DMS 273 treated with DMSO at 0.1 percent for 48 hours (cell line): Measurements from ENCODE around the gene EFNB2.

Experiments
- DNase-seq: peaks from one replicate; lab custom pipeline; 2025; lab: John Stamatoyannopoulos, UW

EFNB2 gene

GRCh38 chr13:106484084-106484483, 51.4 kb downstream of the EFNB2 start:
- no peak for DNase-seq

- no peak for DNase-seq
Observed at GRCh38 chr13:106481919-106482318, 53.5 kb downstream of the EFNB2 start.

- DNase-seq: no peak
Observed at GRCh38 chr13:106480351-106480910, 55.0 kb downstream of the EFNB2 start.

GRCh38 chr13:106479929-106480328, 55.5 kb downstream of the EFNB2 start:
- DNase-seq: no peak

DNA sequence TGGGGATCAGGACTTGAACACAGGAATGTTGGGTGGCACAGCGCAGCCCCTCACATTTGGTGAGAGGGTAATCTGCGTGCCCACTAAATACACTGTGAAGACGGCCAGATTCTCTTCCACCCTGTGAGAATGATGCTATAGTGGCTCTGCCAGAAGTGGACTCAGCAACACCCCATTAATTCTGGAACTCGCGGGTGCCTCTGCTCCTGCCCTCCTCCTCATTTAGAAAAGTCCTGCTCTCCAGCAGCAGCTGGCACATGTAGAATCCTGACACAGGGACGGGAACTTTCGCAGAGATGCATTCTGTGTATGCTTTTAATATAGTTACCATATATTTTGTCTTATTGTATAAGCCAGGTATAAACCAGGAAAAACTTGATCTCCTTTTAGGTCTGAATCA, 57.3 kb downstream of the EFNB2 start:
- no peak for DNase-seq

- no peak for DNase-seq
Observed at GRCh38 chr13:106477303-106477702, 58.2 kb downstream of the EFNB2 start.

DNA sequence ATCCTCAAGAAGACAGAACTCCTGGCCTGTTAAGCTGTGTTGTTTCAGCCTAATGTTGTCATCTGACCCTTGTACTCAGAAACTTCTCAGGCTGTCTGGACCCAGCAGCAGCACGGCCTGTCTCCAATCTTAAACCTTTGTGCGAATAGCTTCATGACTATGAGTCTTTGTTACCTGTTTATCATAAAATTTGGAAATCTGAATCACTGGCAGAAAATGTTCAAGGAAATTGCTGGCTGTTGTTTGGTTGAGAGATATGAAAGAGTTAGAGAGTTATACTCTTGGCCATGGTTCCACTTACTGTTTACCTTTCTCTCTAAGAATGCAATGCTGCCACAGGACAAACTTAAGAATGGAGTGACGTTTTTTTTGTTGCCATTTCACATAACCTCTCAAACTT, 59.6 kb downstream of the EFNB2 start:
- DNase-seq: no peak

DNA sequence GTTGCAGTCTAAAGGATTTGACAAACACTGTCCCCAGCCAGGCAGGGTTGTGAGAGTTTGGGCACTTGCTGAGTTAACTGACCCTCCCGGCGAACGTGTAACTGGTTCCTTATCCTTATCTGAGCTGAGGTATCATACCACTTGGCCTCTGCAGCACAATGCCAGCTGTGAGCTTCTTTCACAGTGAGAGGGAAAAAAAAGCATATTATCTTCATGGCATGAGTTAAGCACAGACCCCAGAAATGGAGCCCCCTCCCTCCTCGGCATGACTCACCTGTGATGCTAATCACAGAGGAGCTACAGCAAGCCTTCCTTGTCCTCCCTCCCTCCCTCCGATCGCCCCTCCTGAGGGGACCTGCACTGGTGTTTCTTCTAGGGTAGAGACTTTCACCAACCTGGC, 60.5 kb downstream of the EFNB2 start:
- no peak for DNase-seq

GRCh38 chr13:106473154-106473553, 62.3 kb downstream of the EFNB2 start:
- no peak for DNase-seq

DNA sequence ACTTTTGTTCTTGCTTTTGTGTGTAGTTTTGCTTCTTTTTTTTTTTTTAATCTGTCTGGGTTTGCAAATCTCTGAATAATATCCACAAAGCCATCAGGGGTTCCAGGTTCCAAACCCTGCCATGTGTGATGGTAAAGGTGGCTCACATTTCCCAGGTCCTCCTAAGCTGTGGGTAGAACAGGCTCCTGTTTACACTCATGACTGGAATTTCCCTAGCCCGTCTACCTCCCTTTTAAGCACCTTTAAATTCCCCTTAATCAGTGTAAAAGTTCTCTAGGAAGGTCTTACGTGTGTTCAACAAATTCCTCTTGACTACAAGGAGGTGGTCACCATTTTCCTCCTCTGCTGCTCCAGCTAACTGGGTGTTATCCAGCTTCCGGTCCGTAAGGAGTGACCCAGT, 62.8 kb downstream of the EFNB2 start:
- DNase-seq: no peak

DNA sequence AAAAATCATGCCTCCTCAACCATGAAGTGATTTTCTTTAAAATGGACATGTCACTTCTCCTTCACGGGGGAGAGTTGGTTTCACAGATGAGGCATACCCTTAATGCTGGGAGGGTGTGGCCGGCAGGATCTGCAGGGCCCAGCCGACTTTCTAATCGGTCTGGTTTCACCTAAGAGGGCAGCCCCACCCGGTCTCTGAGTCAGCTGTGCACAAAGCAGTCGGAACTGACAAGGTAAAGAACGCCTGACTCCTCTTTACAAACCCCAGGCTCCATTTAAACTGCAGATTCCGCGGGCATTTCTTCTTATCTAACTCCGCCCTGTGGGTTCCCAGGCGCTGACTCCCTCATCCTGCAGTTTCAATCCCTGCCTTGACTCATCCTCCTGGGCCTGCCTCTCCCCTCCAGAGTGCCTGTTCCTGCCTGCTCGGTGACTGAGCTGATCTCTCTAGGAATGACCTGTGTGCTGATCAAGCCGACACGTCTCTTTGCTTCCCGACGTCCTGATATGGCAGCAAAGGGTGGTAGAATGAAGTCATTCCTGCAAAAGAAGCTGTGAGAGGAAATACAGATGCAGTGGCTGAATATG, 63.4 kb downstream of the EFNB2 start:
- no peak for DNase-seq

DNA sequence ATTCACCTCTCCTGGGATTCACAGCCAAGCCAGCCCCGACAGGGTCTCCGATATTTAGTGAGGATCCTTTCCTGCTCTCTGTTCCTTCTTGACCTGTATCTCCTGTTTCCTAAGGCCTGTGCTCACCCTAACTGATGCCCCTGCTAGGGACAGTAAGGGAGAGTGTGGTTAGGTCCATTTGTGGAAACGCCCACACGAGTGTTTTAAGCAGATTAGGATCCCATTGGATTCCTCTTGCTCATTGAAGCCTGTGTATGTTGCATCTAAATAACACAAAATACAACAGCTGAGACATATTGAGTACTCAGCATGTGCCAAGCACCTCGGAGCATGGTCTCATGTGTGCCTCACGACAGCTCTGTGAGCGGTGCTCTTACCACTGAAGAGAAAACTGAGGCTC, 64.9 kb downstream of the EFNB2 start:
- DNase-seq: no peak

- DNase-seq: no peak
Observed at GRCh38 chr13:106468744-106469590, 66.5 kb downstream of the EFNB2 start.

DNA sequence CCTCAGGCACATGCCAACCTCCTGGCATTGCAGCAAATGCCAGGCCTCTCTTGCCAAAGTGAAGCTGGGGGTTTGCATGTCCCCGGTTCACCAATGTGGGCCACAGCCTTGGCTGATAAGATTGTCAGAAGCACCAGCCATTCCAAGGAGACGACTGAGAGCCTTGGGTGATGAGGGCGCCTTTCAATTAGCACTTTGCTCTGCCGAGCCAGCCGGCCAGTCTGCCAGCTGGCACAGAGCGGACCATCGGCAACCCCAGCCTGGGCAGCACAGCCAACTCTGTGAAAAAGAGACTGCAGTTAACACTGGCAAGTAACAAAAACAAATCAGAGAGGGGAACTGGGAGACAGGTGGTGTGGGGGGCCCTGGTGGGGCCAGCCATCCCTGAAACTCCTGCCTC, 67.3 kb downstream of the EFNB2 start:
- DNase-seq: no peak

GRCh38 chr13:106467427-106468122, 67.9 kb downstream of the EFNB2 start:
- DNase-seq: no peak

DNA sequence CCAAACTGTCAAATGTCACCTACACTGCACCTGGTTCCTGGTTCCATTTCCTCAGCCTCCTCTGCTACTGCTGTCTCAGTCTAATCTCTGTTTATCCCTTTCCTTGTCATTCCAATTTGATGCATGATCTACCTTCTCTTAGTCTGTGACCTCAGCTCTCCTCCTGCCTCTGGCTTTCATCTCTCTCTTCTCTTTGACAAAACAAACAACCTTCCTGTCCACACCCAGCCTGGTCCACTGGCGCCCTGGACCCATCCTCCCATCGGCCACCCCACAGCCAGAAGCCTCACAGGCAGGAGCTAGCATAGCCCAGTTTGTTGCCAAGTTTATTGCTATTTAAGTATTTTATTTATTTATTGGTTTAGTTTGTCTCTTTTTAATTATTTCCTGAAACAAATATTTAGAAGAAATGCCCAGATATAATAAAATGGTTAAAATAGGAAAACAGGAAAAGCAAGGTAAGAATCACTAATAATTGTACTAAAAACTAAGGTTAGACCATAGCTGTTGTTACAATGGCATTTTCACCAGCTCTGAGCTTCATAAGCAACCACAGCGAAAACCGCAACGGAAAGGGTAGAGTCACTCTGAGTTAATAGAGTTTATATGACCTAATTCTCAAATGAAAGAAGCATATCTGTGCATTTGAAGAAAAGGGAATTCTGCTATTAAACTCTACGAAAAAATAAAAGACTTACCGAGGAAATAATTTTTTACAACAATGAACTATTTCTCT, 68.6 kb downstream of the EFNB2 start:
- no peak for DNase-seq

- no peak for DNase-seq
Observed at GRCh38 chr13:106464076-106464475, 71.4 kb downstream of the EFNB2 start.

- DNase-seq: no peak
Observed at GRCh38 chr13:106462710-106463109, 72.8 kb downstream of the EFNB2 start.

- DNase-seq: no peak
Observed at GRCh38 chr13:106455777-106456176, 79.7 kb downstream of the EFNB2 start.

- DNase-seq: no peak
Observed at GRCh38 chr13:106455190-106455589, 80.3 kb downstream of the EFNB2 start.

DNA sequence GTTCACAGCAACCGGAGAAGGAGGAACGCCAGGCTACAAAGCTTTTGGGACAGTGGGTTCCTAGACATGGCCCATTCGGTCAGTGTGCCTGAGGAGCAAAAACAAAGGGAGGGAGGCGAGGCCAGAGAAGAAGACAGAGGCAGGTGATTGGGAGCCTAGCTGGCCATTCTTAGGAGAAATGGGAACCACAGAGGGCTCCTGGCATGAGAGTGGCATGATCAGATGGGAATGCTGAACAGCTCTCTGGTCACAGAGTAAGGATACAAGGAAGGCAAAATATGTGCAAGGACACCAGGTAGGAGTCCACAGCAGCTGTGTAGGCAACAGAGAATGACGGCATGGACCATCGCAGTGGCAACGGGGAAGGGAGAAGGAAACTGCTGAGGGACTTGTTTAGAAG, 82.4 kb downstream of the EFNB2 start:
- DNase-seq: no peak

DNA sequence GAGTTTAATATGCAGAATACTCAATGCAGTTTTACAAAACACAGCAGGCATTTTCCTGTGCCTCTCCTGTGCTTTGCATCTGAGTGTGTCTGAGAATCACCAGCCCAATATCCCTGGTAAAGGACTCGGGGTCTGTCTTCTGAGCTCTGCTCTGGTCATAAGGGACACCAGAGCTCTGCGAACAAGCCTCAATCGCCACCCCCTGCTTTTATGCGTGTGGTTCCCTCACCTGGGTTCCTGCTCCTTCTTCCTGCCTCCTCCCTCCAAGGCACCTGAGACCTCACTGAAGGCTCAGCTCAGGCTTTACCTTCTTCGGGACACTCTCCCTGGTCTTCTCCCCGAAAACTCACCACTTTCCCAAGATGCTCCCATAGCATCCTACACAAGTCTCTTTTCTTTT, 84.5 kb downstream of the EFNB2 start:
- no peak for DNase-seq
